IPS-18c (cell line): ENCODE measurements around the gene HEMK1.

Source experiments
- H3K4me3 ChIP-seq: 2 replicates; pipeline ENCODE4 v1.7.0; 2013; ENCODE audit warnings: low read depth, mild to moderate bottlenecking, low read length, moderate library complexity; ENCODE audit not compliant: insufficient read depth
- H3K9me3 ChIP-seq: one replicate; pipeline ENCODE4 v1.6.1; 2013; ENCODE audit warnings: mild to moderate bottlenecking, low read length, moderate library complexity; ENCODE audit not compliant: control insufficient read depth, insufficient read depth

The HEMK1 gene

DNA sequence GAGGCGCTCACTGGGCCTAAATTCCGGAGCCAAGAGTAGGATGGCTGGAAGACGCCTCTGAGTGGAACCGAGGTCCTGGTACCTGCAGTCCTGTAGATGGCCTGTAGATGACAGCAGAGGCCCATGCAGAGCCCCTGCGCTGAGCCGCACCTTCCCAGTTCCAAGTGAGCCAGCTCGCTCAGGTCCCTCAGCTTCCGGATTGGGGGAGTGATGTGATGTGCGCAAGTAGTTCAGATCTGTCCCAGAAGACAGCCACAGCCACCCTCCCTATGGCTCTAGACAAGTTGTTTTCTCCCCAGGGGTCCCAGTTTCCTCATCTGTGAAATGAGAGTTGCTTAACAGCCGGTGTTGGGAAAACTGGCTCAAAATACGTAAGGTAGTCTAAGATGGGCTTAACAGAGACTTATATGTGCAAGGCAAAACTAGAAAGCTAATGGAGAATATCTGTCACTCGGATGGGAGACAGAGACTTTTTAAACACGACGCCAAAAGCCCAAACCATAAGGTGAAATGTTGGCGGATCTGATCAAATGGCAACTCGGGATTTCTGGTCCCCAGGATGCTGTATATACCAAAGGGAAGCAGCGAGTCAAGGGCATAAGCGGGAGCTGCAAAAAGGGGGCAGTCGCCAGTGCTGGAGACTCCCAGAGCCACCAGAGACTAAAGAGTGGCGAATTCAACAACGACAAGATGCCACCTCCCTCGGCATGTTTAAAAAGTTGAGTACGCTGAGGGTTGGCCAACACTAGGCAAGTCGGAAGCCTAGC is 46.9 kb downstream of the HEMK1 start:
- Histone ChIP-seq H3K4me3 (peak overlapping the region; percentile 69), H3K9me3 (no peaks in the 10 kb centered on the region)

DNA sequence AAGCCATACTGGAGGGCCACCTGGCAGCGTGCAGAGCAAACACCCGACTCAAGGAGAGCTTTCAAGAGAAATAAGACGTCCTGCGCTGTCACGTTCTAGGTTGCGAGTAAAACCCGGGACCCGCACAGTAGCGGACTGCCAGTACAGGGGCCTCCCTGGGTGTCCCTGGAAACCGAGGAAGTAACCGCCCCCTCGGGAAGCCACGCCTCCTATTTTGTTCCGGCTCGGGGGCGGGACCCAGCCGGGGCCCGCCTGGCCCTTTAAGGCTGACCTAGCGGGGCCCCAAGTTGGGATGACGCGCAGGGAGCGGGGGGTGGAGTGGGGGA is 47.4 kb downstream of the HEMK1 start:
- Histone ChIP-seq H3K9me3 (no peaks in the 10 kb centered on the region), H3K4me3 (peak overlapping the region; percentile 69)

DNA sequence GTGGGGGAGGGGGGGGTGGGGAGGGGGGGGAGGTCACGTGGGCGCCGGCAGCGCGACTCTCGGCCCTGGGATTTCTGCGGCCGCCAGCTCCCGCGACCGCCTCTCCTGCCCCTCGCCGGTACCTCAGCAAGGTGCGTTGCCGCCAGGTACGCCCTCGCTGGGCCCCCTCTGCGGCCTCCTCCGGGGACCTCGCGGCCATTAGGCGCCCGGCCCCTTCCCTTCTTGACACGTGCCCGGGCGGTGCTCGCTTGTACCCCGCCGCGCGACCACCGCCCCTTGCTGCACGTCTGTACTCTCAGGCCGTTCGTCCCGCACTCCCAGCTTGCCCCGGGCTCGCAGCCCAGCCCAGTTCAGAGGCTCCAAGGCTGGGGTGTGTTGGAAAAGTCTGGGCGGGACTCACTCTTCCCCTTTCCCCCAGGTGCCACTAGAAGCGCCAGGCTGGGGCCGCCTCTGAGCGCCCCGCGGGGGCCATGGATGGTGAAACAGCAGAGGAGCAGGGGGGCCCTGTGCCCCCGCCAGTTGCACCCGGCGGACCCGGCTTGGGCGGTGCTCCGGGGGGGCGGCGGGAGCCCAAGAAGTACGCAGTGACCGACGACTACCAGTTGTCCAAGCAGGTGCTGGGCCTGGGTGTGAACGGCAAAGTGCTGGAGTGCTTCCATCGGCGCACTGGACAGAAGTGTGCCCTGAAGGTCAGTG is 47.9 kb downstream of the HEMK1 start, which contains the start of gene MAPKAPK3:
MAPKAPK3 (plus strand) TSS at position 56 of the 696 bp plus-strand sequence; CDS start at position 471, 415 bp downstream.
- peak within 1 kb of the TSS; percentile 69 for H3K4me3 ChIP-seq

DNA sequence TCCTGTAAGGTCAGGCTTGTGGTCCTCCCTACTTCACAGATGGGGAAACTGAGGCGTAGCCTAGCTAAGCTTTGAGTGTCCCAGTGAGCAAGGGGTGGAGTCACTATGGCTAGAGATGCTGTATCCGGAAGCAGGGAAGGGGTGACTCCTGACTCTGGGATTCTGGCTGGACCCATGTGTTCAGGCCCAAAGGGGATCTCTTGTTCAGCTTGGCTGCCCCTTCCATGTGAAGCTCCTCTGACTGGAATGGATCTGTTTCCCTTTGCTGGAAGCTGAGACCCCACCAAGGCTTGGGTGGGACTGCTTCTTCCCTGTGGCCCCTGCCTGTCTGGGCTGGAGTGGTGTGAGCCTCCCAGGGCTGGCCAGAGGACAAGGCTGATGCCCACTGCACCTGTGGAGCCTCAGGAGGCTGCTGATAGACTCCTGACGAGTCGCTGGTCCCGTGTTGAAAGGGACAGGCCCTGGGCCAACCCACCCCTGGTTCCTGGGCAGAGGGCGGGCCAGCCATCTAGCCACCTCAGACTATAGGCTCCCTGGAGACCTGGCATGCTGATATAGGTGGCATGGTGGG is 48.7 kb downstream of the HEMK1 start:
- H3K9me3 ChIP-seq: no peaks in the 10 kb centered on the region
- peak overlapping the region; percentile 67 for H3K4me3 ChIP-seq

More for the DNA sequence above, 47.9 kb downstream of the HEMK1 start, which contains the start of gene MAPKAPK3:
- no peaks in the 10 kb centered on the region for H3K9me3 ChIP-seq

DNA sequence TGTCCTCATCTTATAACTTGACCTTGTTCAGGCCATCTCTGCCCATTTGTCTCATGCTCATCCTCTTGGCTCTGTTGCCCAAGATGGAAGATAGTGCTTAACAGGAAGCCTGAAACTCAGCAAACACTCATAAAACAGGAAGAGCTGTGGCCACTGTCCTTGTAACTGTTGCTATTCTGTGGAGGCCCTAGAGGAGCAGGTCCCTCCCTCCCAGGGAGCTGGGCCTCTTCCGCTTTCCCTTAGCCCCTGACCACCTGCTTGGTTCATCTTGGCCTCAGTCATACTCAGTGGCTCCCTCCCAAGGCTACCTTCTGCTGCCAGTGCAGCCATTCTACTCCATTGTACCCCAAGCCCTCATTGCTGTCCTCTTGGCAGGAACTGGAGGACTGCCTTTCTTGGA is 51.1 kb downstream of the HEMK1 start:
- H3K4me3 ChIP-seq: no peak overlapping the region

DNA sequence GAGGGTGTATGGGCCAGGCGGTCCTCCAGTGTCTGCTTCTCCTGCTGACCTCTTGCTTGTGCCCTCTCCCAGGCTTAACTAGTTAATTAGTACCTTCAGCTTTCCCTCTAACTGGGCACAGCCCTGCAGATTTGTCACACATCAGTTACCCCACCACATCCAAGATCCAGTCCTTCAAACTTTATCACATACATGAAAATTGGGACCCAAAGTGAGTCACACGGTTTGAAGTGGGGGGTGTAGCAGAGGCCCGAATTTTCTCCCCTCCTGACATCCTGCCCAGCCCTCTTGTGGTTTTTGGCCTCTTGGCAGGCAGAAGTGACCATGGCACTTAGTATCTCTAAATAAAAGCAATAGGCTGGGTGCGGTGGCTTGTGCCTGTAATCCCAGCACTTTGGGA is 51.5 kb downstream of the HEMK1 start:
- no peak overlapping the region for H3K4me3 ChIP-seq
- no peaks in the 10 kb centered on the region for H3K9me3 ChIP-seq

More for the DNA sequence above, 51.1 kb downstream of the HEMK1 start:
- no peaks in the 10 kb centered on the region for H3K9me3 ChIP-seq

DNA sequence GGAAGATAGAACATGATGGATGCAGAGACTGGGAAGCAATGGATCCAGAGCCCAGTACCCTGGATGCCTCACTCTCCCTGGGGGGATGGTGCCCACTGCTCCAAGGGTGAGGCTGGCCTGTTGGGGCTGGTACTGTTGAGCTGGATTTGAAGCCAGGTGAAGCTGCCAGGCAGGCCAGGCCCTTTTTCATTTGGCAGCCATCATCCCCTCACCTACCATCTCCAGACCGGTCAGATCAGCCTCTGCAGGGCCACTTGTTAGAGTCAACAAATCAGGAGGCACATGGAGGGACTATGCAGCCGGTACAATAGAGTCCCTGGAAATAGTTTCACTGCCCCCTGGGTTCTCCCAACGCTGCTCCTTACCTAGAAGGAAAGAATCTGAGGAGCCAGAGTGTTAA is 53.6 kb downstream of the HEMK1 start:
- Histone ChIP-seq H3K9me3 (no peaks in the 10 kb centered on the region), H3K4me3 (no peak overlapping the region; the same call in 1 of the 2 replicates)

DNA sequence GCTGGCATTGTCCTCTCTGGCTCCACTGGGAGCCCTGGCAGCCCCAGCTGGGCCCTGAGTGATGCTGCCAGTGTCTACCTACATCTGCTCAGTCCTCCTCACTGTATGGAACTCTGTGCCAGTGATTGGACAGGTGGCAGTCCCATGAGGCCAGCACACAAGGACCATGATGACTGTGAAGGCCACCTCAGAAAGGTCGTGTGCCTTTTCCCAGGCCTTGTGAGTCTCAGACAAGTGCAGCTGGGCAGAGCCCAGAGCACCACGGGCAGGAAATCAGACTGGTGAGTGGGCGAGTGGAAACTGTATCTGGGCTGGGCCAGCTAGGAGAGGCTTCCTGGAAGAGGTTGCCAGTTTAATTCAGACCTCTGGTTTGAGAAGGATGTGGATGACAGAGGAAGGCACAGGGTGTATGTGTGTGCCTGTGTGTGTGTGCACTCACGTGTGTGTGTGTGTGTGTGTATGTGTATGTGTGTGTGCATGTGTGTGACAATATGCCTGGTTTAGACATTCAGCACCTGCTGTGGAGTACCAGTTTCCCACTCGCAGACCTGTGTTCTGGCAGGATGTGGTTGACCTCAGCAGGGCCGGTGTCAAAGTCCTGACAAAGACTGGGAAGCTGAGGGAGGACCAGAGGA is 54.6 kb downstream of the HEMK1 start:
- H3K4me3 ChIP-seq: no peak overlapping the region
- no peaks in the 10 kb centered on the region for H3K9me3 ChIP-seq

DNA sequence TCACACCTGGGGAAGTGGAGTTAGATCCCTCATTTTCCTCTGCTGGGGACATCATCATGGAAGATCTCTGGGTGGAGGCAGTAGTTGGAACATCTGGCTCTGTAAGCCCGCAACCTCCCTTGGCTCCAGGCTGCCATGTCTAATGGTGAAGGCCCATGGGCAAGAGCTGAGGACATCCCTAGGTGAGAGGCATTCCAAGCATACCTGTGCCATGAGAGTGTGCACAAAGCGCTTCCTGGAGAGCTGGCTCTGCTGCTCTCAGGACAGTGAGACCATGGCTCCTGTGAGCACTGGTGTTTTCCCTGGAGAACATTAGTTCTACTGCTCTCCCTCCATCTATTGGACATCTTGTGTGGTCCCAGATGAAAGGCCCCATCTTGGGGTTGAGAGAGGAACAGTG is 55.3 kb downstream of the HEMK1 start:
- Histone ChIP-seq H3K4me3 (no peak overlapping the region), H3K9me3 (no peaks in the 10 kb centered on the region)

DNA sequence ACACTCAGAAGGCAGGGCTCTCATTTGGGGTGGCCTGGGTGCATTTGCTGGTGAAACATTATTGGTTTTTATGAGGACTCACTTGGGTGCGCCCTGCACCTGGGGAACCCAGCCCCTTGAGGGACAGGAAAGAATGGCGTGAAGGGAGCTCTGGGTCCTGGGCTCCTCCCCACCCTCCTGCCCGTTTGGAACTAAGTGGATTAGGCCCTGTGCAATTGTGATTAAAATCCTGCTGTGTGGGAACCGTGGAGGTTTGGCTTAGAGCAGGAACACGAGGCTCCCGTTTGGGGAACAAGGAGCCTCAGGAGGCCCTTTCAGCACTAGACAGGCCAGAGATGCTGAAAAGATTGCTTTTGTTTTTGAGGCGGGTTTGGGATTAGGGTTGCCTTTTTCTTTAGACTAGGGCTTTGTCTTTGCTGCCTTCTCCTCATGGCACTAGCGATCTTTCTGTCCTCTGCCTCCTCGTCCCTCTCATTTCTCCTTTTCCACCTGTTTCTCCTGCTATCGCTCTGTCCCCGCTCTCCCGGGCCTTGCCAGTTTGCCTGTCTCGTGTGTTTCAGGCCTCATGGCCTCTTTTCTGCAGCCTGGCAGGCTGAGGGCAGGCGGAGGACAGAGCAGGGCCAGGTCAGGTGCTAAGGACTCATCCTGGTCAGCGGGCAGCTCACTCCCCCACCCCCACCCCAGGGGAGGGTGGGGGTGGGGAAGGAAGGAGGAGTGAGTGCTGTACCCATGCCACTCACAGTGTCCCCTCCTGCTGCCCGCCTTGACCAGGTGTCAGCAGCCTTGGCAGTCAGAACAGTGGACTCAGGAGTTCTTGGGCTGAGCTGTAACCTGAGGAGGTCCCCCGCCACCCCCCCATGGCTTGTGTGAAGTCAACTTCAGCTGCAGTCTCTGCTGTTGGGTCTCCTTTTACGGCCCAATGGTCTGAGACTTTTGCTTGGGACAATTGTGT is 56.2 kb downstream of the HEMK1 start:
- Histone ChIP-seq H3K4me3 (no peak overlapping the region), H3K9me3 (no peaks in the 10 kb centered on the region)

DNA sequence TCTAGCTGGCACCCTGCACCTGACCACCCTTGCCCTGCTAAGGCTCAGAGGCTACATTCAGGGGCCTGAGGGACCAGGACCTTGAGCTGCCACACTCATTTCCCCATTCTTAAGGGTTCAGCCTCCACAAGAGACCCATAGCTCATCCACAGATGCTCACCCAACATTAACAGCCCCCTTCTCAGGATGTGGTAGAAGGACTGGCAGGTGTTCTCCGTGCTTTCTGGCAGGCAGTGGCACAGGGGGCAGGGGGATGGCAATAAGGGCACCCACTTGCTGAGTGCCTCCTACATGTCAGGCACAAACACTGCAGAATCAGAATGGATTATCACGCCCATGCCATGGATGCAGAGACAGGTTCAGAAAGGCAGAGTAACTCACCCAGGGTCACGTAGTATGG is 57.1 kb downstream of the HEMK1 start:
- no peak overlapping the region; the same call in 1 of the 2 replicates for H3K4me3 ChIP-seq
- H3K9me3 ChIP-seq: no peaks in the 10 kb centered on the region

DNA sequence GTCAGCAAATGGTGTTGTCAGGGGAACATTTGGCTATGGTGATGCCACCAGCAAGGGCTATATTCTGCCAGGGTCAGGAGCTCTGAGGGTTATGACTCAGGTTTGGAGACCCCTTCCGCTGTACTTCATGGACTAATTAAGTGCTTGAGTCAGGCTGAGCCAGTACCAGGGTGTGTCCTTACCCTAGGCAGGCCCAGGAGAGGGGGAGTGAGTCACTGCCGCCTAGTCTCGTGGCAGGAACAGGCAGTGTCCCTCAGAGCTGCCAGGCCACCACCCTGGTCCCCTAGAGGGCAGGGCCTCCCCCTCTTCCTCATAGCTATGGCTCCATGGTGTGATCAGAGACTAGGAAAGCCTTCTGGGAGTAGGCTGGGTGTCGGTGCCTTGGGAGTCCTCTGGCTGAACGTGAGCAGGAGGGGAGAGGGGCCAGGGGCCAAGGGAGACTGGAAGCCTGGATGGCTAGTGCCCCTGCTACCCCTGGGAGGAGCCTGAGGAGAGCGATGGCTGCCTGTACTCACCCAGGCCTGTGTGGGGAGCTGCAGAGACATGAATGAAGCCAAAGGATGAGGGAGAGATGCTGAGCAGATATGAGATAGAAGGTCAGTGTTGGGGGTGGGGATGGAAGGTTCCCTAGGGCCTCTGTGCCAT is 58.2 kb downstream of the HEMK1 start:
- no peaks in the 10 kb centered on the region for H3K9me3 ChIP-seq
- H3K4me3 ChIP-seq: no peak overlapping the region

DNA sequence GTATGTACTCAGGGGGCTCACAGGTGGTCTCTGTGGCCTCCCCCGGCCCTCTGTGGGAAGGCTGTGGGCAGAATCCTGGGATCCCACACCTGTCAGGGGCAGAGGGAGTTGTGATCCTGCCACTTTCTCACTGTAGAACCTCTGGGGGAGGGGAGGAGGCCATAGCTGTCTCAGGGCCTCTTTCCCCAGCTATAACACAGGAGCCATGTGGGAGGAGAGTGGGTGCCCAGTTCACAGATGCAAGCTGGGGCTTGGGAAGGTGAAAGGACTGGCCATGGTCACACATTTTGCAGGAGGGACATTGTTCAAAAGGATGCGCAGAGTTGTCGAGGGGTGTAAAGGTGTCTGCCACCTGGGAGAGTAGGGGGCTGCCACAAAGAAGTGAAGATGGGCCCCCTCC is 59.3 kb downstream of the HEMK1 start:
- Histone ChIP-seq H3K9me3 (no peaks in the 10 kb centered on the region), H3K4me3 (no peak overlapping the region)

DNA sequence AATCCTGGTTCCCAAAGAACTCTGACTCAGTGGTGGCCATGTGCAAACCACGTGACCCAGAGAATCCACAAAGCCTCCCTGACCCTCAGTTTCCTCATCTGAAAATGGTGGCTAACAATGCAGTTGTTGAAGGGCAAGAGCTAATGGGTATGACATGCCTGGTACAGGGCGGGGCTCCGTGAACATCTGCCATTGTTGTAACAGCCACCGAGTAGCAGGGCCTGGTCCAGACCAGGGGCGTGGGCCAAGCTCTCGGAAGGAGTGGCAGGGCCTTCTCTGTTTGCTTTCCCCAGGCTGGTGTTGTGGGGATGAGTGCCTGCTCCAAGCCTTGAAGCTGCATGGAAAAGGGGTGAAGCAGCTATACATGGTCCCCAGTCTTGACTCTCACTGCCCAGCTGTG is 61.1 kb downstream of the HEMK1 start:
- no peaks in the 10 kb centered on the region for H3K9me3 ChIP-seq
- no peak overlapping the region for H3K4me3 ChIP-seq

DNA sequence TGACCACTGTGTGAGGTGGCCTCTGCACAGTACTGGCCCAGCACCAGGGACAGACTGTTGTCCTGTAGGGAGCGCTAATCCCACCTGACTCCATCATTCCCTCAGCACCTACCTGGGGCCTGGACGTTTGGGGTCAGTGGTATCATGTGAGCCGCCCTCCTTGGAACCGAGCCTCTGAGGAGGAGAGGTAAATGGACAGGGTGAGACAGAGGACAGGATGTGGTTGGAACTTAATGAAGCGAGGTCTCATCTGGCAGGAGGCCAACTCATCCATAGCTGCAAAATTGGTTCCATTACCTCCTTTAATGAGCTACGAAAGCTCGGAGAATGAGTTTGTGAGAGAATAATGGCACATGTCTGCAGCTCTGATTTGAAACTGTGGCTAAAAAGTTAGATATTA is 61.6 kb downstream of the HEMK1 start:
- Histone ChIP-seq H3K4me3 (no peak overlapping the region), H3K9me3 (no peaks in the 10 kb centered on the region)

DNA sequence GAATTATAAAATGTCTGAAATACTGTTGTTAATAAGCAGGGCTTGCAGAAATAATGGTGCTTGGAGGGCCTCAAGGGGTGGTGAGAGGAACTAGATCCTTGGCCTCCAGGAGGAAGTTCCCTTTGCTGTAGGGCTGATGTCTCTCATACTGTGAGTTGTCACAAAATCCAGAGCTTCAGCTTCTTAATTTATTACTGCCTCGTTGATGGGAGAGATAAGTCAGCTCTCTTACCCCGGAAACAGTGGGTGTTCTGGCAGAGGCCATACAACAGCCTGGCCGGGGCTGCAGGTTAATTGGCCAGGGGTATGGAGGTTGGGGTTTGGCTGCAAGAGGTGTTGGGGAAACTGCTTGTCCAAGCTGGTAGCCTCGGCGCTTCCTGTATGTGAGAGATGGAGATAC is 63.1 kb downstream of the HEMK1 start:
- Histone ChIP-seq H3K9me3 (no peaks in the 10 kb centered on the region), H3K4me3 (no peak overlapping the region)
